Measurements from ENCODE around the gene MYO10. TPM values are rescaled to one million over a fixed set of nuclear protein-coding genes. Genes with fewer than 3 reads are reported as not detected.
"Not testable (repeated sequence)": the region's sequence is repeated elsewhere in the genome, so short reads cannot be mapped to it uniquely, and the experiment has no call there.

MYO10 gene
- total RNA-seq, 4 donors from 2014 or later, result 30.6 to 55.9 (median 38.2) TPM

- no peaks in the 10 kb centered on the region for H3K36me3 ChIP-seq
- no peak overlapping the region for H3K4me3 ChIP-seq
- H3K9me3 ChIP-seq, result no peaks in the 10 kb centered on the region
- 81 to 84% methylated on average over 5 of the region's 5 CpGs for WGBS, 2 donors
- peaks cover 0 to 22% (median 0%) of the 10 kb centered on the region in 4 donors for H3K4me1 ChIP-seq
- H3K27me3 ChIP-seq, result no peaks in the 10 kb centered on the region
- TF ChIP-seq POLR2A (IDR thresholded peaks at IDR 0.05), result no peak
- no peak for TF ChIP-seq EP300 (IDR thresholded peaks at IDR 0.05)
- TF ChIP-seq CTCF (IDR thresholded peaks at IDR 0.05), result no peak
- no peak overlapping the region for H3K27ac ChIP-seq
- no peak for DNase-seq (ENCODE audit: low spot score in 2 of 2)
Measured at GRCh38 chr5:16742938-16743337, 193.2 kb downstream of the MYO10 start.

- TF ChIP-seq EP300 (IDR thresholded peaks at IDR 0.05), result no peak
- TF ChIP-seq CTCF (IDR thresholded peaks at IDR 0.05), result no peak
- TF ChIP-seq POLR2A (IDR thresholded peaks at IDR 0.05), result no peak
- DNase-seq (ENCODE audit: low spot score in 2 of 2), result no peak
- H3K27ac ChIP-seq, result peak overlapping the region in 2 of 4 donors; percentile 25 to 60
- H3K36me3 ChIP-seq, result no peaks in the 10 kb centered on the region
- 34 to 37% methylated on average over 11 of the region's 11 CpGs for WGBS, 2 donors
- H3K4me3 ChIP-seq, result peak overlapping the region in 1 of 4 donors; percentile 28
- H3K27me3 ChIP-seq, result no peaks in the 10 kb centered on the region
- H3K4me1 ChIP-seq, result peaks cover 0 to 32% (median 4%) of the 10 kb centered on the region in 4 donors
- H3K9me3 ChIP-seq, result no peaks in the 10 kb centered on the region
Measured at GRCh38 chr5:16740811-16741392, 195.2 kb downstream of the MYO10 start.

- 39 to 40% methylated on average over 17 of the region's 17 CpGs for WGBS, 2 donors
Measured at GRCh38 chr5:16740066-16740810, 195.8 kb downstream of the MYO10 start.

GRCh38 chr5:16738393-16738792 is 197.7 kb downstream of the MYO10 start:
- H3K27ac ChIP-seq; H3K36me3 ChIP-seq; H3K27me3 ChIP-seq; DNase-seq (ENCODE audit: low spot score in 2 of 2); H3K9me3 ChIP-seq; H3K4me3 ChIP-seq: not testable (repeated sequence)
- H3K4me1 ChIP-seq, result peaks cover 0 to 39% (median 5%) of the 10 kb centered on the region in 4 donors
- 90 to 94% methylated on average over 5 of the region's 5 CpGs for WGBS, 2 donors

More at GRCh38 chr5:16740066-16740810, 195.8 kb downstream of the MYO10 start:
- Histone ChIP-seq H3K9me3 (no peaks in the 10 kb centered on the region), H3K27me3 (no peaks in the 10 kb centered on the region), H3K4me1 (peaks cover 0 to 39% (median 5%) of the 10 kb centered on the region in 4 donors), H3K36me3 (no peaks in the 10 kb centered on the region), H3K4me3 (peak overlapping the region in 1 of 4 donors; percentile 28), H3K27ac (peak overlapping the region in 1 of 4 donors; percentile 25)
- no peak for DNase-seq (ENCODE audit: low spot score in 2 of 2)
- TF ChIP-seq CTCF (IDR thresholded peaks at IDR 0.05), result no peak
- TF ChIP-seq POLR2A (IDR thresholded peaks at IDR 0.05), result no peak
- TF ChIP-seq EP300 (IDR thresholded peaks at IDR 0.05), result no peak

GRCh38 chr5:16737620-16738364 is 198.3 kb downstream of the MYO10 start:
- TF ChIP-seq CTCF (IDR thresholded peaks at IDR 0.05) (no peak), EP300 (IDR thresholded peaks at IDR 0.05) (no peak), POLR2A (IDR thresholded peaks at IDR 0.05) (no peak)
- 77% methylated on average over 11 of the region's 11 CpGs for WGBS, 2 donors
- H3K9me3 ChIP-seq, result no peaks in the 10 kb centered on the region

More at GRCh38 chr5:16737620-16738364, 198.3 kb downstream of the MYO10 start:
- no peak overlapping the region for H3K27ac ChIP-seq
- H3K4me1 ChIP-seq, result peaks cover 0 to 39% (median 5%) of the 10 kb centered on the region in 4 donors
- no peaks in the 10 kb centered on the region for H3K36me3 ChIP-seq
- no peak overlapping the region for H3K4me3 ChIP-seq
- DNase-seq (ENCODE audit: low spot score in 2 of 2), result no peak
- H3K27me3 ChIP-seq, result no peaks in the 10 kb centered on the region

All from tibial nerve (tissue), 4 donors.